ENCODE data around the gene ACSS3.

The ACSS3 gene

DNA sequence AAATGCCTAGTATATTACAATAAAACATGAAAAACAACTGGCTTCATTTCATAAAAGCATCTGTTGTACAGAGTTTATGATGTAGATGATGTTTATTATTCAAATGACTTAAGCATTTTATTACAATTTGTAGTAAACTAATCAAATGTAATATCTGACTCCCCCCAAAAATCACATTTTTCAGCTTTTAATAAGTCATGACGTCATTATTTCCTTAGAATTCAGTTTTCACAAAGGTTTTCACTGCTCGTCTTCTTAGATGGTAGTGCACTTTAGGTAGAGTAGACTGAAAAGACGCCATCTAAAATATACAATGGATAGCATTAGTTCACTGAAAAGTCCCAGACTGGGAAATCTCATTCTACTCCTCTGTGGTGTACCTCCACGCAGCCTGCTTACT, 181.5 kb downstream of the ACSS3 start:
- TF ChIP-seq, protein P1, sequence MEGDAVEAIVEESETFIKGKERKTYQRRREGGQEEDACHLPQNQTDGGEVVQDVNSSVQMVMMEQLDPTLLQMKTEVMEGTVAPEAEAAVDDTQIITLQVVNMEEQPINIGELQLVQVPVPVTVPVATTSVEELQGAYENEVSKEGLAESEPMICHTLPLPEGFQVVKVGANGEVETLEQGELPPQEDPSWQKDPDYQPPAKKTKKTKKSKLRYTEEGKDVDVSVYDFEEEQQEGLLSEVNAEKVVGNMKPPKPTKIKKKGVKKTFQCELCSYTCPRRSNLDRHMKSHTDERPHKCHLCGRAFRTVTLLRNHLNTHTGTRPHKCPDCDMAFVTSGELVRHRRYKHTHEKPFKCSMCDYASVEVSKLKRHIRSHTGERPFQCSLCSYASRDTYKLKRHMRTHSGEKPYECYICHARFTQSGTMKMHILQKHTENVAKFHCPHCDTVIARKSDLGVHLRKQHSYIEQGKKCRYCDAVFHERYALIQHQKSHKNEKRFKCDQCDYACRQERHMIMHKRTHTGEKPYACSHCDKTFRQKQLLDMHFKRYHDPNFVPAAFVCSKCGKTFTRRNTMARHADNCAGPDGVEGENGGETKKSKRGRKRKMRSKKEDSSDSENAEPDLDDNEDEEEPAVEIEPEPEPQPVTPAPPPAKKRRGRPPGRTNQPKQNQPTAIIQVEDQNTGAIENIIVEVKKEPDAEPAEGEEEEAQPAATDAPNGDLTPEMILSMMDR (IDR thresholded peaks at IDR 0.05; ENCODE audit: borderline replicate concordance, insufficient read depth, low read depth, low read length): no peak

DNA sequence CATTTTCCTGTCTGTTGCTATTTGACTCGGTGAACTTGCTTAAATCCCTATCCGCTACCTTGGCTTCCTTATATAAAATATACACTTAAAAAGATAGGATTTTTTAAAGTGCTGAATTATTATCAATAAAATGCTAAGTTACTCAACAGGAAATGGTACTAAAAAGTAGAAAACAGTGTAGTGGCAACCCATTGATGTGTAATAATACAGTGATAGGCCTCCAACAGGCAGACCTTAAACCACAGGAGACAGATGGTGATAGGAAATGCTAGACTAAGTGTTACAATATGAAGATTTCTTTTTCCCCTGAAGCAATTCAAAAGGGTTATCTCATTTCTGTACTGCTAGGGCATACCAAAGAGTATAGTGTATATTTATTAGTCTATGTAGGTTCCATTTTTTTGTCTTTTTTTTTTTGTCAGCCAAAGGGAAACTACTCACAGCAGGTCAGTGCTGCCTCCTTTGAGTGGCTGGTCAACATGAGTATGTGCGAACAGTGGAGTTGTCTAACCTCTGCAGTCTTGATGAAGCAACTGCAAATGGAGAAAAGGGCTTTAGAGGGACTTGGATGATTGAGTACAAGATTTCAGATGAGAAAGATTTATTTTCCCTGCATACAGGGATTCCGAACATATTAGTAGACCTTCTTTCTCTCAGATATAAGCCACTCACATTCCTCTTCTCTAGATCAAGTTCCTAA, 183.8 kb downstream of the ACSS3 start:
- TF ChIP-seq, protein P1 (IDR thresholded peaks at IDR 0.05; ENCODE audit: borderline replicate concordance, insufficient read depth, low read depth, low read length): no peak
- no peak overlapping the region for H3K4me3 ChIP-seq (ENCODE audit: low read depth, low read length)

More for the DNA sequence above, 181.5 kb downstream of the ACSS3 start:
- H3K4me3 ChIP-seq (ENCODE audit: low read depth, low read length): no peak overlapping the region

DNA sequence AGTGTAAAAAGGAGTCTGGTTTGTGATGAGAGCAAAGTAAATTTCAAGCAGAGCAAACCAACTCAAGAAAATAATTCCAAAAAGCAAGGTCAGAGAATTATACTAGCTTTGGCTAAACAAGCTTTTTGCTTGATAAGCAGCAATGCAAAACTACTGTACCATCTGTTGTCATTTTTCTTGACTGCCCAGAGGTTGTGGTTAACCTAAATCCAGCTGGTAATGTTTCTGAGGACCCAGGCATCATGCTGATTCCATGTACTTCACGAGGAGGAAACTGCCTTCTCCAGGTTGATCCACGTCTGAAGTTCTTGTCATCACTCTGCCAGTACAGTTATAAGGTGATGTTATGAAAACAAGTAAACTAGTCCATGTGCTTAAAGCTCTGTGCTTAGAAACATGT, 185.2 kb downstream of the ACSS3 start:
- no peak overlapping the region for H3K4me3 ChIP-seq (ENCODE audit: low read depth, low read length)
- TF ChIP-seq, protein P1 (IDR thresholded peaks at IDR 0.05; ENCODE audit: borderline replicate concordance, insufficient read depth, low read depth, low read length): no peak

DNA sequence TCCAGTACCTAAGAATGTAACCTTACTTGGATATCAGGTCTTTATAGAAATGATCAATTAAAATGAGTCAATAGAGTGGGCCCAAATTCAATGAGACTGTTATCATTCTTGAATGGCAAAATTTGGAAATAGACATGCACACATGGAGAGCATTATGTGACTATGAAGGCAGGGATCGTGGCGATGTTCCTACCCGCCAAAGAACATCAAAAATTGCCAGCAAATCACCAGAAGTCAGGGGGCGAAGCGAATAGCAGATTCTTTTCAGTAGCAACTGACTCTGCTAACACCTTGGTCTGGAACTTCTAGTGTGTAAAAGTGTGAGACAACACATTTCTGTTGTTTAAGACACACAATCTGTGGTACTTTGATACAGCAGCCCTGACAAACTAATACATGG, 192.5 kb downstream of the ACSS3 start:
- TF ChIP-seq, protein P1 (IDR thresholded peaks at IDR 0.05; ENCODE audit: borderline replicate concordance, insufficient read depth, low read depth, low read length): no peak
- H3K4me3 ChIP-seq (ENCODE audit: low read depth, low read length): no peak overlapping the region

DNA sequence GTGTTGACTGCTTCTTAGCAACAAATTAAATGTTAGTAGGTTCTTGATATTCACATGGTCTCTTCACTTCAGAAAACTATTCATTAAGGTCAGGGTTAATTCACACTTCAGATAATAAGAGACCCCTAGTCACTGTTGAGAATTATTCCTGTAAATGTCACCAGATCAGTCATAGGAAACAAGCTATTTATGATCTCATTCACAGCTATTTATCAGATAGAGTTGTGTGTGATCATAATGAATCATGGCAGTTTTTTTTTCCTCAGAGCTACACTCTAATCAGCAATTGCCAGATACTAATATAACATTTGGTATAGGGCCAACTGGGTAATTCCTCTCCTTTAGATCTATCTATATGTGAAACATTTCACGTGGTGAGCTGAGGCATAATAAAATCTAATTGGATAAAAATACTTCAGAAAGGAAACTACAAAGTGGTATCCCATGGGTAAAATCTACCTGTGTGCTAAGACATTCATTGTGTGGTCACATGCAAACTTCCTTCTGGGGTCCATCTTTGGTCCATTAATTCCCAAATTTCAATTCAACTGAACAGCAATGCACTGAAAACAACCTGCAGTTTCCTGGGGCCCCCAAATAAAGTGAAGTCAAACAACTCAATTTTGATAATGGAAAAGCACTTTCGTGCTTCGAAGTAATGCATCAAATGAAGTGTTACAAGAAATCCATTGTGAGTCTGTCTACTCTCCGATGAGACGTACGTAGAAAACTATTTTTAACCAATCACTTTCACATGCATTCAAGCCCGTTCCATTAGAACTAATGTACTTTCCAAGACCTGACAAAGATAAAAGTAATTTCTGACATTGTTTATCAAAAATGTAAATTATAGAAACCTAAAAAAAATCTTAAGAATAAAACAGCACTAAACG, 197.0 kb downstream of the ACSS3 start:
- no peak overlapping the region for H3K4me3 ChIP-seq (ENCODE audit: low read depth, low read length)
- TF ChIP-seq, protein P1 (IDR thresholded peaks at IDR 0.05; ENCODE audit: borderline replicate concordance, insufficient read depth, low read depth, low read length): no peak

DNA sequence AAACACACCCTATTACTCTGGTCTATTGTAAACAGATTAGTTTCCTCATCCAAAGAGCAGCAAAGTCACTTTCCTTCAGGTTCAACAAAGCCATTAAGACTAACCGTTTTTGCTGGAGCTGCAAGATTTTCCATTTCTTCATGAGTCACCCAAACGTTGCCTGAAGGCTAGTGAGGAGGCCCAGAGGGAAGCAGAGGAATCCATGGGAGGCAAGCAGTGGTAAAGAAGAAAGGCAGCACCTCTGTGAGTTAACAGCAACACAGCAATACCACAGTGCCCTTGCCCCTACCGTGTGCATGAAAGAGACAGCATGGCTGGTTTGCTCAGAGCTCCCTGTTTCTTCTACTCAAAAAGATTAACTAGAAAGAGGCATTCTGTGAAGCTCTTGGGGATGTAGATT, 206.3 kb downstream of the ACSS3 start:
- TF ChIP-seq, protein P1 (IDR thresholded peaks at IDR 0.05; ENCODE audit: borderline replicate concordance, insufficient read depth, low read depth, low read length): no peak
- no peak overlapping the region for H3K4me3 ChIP-seq (ENCODE audit: low read depth, low read length)
